Activated naive CD4-positive, alpha-beta T cell treated with anti-CD3 and anti-CD28 coated beads for 36 hours (primary cell): ENCODE data around the gene CGB1. TPM values are rescaled to one million over a fixed set of nuclear protein-coding genes. Genes with fewer than 3 reads are reported as not detected.
A peak's percentile ranks its signal among the peaks of the same experiment; 100 is the strongest.
"Not testable (repeated sequence)": the region's sequence is repeated elsewhere in the genome, so short reads cannot be mapped to it uniquely, and the experiment has no call there.

Experiments
- CTCF ChIA-PET: fragments of 350-600 bp; sonication (Branson Sonifier 250); formaldehyde crosslinking; loops from one replicate; lab custom pipeline; 2021; ENCODE audit warnings: antibody characterized with exemption; lab: Charles Lee
- DNase-seq: peaks from one replicate; pipeline ENCODE4 v3.0.0-alpha.2; 2020
- H3K27ac Mint-ChIP-seq: one replicate; pipeline ENCODE4 v1.8.0; 2021; ENCODE audit warnings: mild to moderate bottlenecking, mixed read lengths
- H3K27me3 Mint-ChIP-seq: one replicate; pipeline ENCODE4 v1.8.0; 2021; ENCODE audit warnings: low read depth, mixed read lengths
- H3K36me3 Mint-ChIP-seq: one replicate; pipeline ENCODE4 v1.8.0; 2021; ENCODE audit warnings: low read depth, mixed read lengths
- H3K4me1 Mint-ChIP-seq: one replicate; pipeline ENCODE4 v1.8.0; 2021; ENCODE audit warnings: low read depth, mixed read lengths
- H3K4me3 Mint-ChIP-seq: one replicate; pipeline ENCODE4 v1.8.0; 2021; ENCODE audit warnings: mild to moderate bottlenecking, moderate library complexity, mixed read lengths
- H3K9me3 Mint-ChIP-seq: one replicate; pipeline ENCODE4 v1.8.0; 2021; ENCODE audit warnings: mixed read lengths
- intact Hi-C: fragments of 100-400 bp; cut with micrococcal nuclease; formaldehyde crosslinking; loops from one replicate; pipeline ENCODE4 v1.15.1; 2023
- total RNA-seq, 2 experiments: library from RNA; stranded (reverse); gene quantifications; one replicate each; pipeline ENCODE4 v1.2.3, GENCODE V29; 2021

Gene CGB1
- total RNA-seq, 2 experiments from 2014 or later, result not detected

DNA sequence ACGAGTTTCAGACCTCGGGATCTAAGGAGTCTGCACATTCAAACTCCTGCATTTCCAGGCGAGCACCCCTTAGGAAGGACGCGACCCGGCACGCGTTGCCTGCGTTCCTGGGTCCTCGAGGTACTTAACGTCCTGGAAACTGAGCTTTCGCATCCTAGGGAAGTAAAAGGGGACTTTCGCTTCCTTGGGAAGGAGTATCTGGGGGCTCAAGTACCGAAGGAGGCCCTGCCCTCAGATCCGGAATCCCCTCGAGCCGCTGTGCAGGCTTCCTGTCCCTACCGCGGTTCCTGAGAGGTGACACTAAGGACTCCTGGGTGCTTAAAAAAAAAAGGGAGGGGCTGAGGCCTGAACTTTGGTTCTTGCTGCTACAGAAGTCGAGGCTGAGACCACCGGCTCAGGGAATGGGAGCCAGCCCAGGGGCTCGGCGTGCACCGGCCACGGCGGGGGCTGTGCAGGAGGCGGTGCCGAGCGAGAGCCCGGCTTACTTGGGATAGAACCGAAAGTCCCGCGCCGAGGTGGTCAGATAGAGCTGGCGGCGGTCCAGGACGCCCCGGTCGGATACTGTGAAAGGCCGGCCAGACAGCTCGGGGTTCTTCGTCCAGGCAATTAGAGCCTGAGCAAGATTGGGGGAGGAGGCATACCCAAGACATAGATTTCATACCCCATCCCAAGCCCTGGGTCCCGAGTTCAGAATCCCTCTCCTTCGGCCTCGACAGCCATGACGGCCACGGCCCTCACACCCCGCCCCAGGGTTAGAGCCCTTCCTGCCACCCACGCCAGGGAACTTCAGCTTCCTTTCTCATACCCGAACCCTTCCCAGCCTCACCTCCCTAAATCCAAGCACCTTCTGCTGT lies 18.1 kb downstream of the CGB1 start:
- CTCF ChIA-PET, result interaction anchor here (0.6 to 4.8 kb wide), 6 partner anchors 13 to 204 kb away, joined by 3 to 22 read pairs (median 3); partner anchors contain the start of genes CGB2, GYS1 and RUVBL2
- H3K27me3 Mint-ChIP-seq, H3K9me3 Mint-ChIP-seq, H3K27ac Mint-ChIP-seq, H3K36me3 Mint-ChIP-seq: not testable (repeated sequence)
- Mint-ChIP-seq H3K4me3 (peak overlapping the region; percentile 74), H3K4me1 (peaks cover 27% of the 10 kb centered on the region)
- intact Hi-C loops, result loop anchor here (2.0 kb wide), 1 partner anchor 26 kb away; the partner anchor contains the start of genes GYS1 and RUVBL2
- peak; percentile 29 for DNase-seq

DNA sequence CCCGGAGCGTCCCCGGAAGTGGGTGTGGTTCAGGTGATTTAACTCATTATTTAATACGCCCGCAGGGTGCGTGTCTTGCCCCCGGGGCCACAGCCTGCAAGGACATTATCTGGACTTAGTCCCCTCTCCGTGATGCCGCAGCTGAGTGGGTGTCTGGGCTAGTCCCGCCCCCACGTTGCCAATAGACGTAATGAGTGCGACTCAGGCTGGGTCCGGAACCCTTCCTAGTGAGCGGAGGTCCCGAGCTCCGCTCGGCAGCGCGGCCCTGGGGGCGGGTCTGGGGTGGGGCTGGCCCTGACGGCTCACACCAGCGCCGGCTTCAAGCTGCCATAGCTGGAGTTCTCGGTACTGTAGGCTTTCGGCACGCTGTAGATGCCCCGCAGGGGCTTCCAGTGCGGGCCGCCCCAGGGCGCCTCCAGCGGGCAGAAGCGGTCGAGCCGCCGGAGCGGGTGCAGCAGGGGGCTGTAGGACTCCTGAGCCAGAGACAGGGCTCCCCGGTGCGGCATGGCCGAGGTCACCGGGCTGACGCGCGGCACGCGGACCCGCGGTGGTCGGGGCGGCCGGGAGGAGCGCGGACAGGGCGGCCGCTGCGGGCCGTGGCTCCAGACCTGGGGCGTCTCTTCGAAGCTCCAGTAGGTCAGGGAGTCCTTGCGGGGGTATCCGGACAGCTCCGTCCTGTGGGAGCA lies 18.9 kb downstream of the CGB1 start:
- Mint-ChIP-seq H3K27me3 (peaks cover 8% of the 10 kb centered on the region), H3K4me3 (peak overlapping the region; percentile 74), H3K9me3 (no peaks in the 10 kb centered on the region), H3K27ac (no peak overlapping the region), H3K4me1 (peaks cover 27% of the 10 kb centered on the region), H3K36me3 (peaks cover 3% of the 10 kb centered on the region)
- peak; percentile 64 for DNase-seq
- CTCF ChIA-PET, result interaction anchor here (0.9 to 4.8 kb wide), 5 partner anchors 12 to 24 kb away, joined by 3 to 22 read pairs (median 4); partner anchors contain the start of genes CGB2, GYS1 and RUVBL2
- intact Hi-C loops, result loop anchor here (2.0 kb wide), 1 partner anchor 25 kb away; the partner anchor contains the start of genes GYS1 and RUVBL2

DNA sequence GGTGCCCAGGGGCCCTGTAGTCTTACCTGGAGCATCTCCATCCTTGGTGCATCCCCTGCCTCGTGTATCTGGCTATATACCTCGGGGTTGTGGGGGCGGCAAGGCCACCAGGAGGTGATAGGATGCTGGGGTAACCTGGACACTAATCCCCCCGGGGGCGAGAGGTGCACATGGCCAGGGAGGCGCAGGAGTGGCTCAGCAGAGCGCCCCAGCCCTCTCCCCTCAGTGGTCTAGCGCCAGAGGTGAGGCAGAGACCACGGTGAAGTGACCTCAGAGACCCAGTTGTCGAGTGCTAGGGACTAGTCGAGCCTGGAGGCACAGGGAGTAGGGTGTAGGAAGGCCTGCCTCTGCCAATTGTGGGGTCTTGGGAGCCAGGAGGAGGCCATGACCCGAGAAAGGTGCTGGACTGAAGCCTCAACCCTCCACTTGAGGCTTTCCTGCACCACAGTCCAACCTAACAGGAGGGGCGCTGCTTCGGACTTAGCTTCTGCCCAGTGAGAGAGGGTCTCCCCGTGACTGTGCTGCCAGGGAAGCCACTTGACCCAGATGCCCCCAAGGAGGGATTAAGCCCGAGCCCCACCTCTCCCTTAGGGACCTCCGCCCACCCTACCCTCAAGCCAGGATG lies 19.5 kb downstream of the CGB1 start, which contains the start of gene LHB:
Gene LHB (minus strand): TSS at position 51 of the 625 bp plus-strand sequence. CDS start 10 bp downstream, at position 41.
- H3K36me3 Mint-ChIP-seq, result peaks cover 6% of the 10 kb centered on the region
- intact Hi-C loops, result no loop called here
- peaks cover 27% of the 10 kb centered on the region for H3K4me1 Mint-ChIP-seq
- no peaks in the 10 kb centered on the region for H3K9me3 Mint-ChIP-seq
- peak within 1 kb of the TSS; percentile 74 for H3K4me3 Mint-ChIP-seq
- peaks cover 8% of the 10 kb centered on the region for H3K27me3 Mint-ChIP-seq
- CTCF ChIA-PET, result interaction anchor here (0.7 to 4.8 kb wide), 3 partner anchors 17 to 234 kb away, joined by 3 to 22 read pairs (median 4); partner anchors contain the start of genes GYS1 and RUVBL2
- DNase-seq, result no peak
- no peak within 1 kb of the TSS for H3K27ac Mint-ChIP-seq

DNA sequence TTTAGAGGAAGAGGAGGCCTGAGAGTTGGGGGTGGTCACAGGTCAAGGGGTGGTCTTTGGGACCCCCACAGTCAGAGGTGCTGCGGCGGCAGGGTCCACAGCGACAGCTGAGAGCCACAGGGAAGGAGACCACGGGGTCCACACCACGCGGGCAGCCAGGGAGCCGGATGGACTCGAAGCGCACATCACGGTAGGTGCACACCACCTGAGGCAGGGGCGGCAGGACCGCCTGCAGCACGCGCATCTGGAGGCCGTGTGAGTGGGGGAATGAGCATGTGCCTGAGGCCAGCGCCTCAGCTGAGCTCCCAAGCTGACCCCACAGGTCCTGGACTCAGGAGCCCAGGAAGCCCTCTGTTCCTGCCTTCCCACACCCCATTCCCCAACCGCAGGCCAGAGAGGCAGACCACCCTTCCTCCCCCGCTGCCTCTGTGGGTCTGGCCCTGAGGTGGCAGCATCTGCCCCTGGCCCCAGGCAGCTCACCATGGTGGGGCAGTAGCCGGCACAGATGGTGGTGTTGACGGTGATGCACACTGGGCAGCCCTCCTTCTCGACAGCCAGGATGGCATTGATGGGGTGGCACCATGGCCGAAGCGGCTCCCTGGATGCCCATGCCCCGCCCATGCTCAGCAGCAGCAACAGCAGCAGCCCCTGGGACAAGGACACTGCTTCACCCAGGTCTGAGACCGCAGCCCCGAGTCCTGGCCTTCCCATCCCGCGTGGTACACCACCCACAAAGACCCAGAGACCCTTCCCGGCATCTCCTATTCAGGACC lies 20.4 kb downstream of the CGB1 start:
- Mint-ChIP-seq H3K4me3 (no peak overlapping the region), H3K4me1 (peaks cover 27% of the 10 kb centered on the region), H3K9me3 (no peaks in the 10 kb centered on the region), H3K27ac (no peak overlapping the region), H3K36me3 (peaks cover 8% of the 10 kb centered on the region), H3K27me3 (peaks cover 8% of the 10 kb centered on the region)
- DNase-seq, result no peak
- intact Hi-C loops, result no loop called here
- CTCF ChIA-PET, result interaction anchor here (0.6 to 0.7 kb wide), 2 partner anchors 209 to 233 kb away, joined by 3 read pairs; no protein-coding TSS in a partner anchor

DNA sequence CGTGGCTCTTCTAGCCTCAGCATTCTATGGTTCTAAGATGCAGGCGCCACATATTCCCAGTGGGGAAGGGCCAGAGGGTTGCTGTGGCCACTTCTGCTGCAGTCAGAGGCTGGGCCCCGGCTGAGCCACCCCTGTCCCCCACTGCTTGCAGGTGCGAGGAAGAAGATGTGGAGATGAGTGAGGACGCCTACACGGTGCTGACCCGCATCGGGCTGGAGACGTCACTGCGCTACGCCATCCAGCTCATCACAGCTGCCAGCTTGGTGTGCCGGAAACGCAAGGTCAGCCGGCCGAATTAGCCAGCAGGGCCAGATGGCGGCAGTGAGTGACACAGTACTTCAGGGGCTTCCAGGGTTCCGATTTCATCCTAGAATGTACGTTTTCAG lies 21.8 kb downstream of the CGB1 start:
- no peaks in the 10 kb centered on the region for H3K9me3 Mint-ChIP-seq
- H3K36me3 Mint-ChIP-seq, result peaks cover 13% of the 10 kb centered on the region
- peaks cover 8% of the 10 kb centered on the region for H3K27me3 Mint-ChIP-seq
- no peak for DNase-seq
- peaks cover 19% of the 10 kb centered on the region for H3K4me1 Mint-ChIP-seq
- no peak overlapping the region for H3K4me3 Mint-ChIP-seq
- no peak overlapping the region for H3K27ac Mint-ChIP-seq
- CTCF ChIA-PET, result no interaction called here
- intact Hi-C loops, result no loop called here

DNA sequence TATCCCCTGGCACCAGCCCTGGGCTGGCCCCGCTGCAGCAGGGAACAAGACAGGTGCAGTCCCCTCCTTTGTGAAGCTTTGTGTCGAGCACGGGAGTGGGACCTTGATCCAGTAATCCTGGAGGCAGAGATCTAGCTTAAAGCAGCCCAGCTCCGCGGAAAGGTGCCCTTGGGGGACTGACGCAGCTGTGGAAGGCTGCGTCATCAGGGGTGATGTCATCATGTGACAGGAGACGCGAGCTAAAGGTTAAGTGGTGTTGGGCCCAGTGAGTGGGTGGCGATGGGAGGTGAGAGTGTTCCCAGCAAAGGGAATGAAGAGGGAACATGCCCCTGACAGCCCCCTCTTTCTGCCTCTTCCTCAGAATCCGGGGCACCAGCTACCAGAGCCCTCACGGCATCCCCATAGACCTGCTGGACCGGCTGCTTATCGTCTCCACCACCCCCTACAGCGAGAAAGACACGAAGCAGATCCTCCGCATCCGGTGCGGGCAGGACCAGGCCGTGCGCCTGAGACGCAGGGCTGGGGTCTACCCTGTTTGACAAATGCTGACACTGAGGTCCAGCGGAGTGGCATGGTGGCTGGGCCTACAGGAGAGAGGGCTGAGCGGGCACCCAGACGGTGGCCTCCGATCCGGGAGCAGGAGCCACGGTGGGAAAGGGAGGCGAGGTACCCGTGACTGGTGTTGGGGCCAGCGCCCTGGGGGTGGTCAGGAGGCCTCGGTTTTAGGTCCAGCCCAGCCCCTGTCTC lies 22.4 kb downstream of the CGB1 start:
- intact Hi-C loops, result no loop called here
- Mint-ChIP-seq H3K9me3 (no peaks in the 10 kb centered on the region), H3K4me3 (no peak overlapping the region), H3K27me3 (peaks cover 7% of the 10 kb centered on the region), H3K27ac (no peak overlapping the region), H3K36me3 (peaks cover 17% of the 10 kb centered on the region), H3K4me1 (peaks cover 17% of the 10 kb centered on the region)
- no peak for DNase-seq
- CTCF ChIA-PET, result interaction anchor here (0.7 to 2.2 kb wide), 3 partner anchors 11 to 16 kb away, joined by 3 to 12 read pairs (median 6); no protein-coding TSS in a partner anchor

DNA sequence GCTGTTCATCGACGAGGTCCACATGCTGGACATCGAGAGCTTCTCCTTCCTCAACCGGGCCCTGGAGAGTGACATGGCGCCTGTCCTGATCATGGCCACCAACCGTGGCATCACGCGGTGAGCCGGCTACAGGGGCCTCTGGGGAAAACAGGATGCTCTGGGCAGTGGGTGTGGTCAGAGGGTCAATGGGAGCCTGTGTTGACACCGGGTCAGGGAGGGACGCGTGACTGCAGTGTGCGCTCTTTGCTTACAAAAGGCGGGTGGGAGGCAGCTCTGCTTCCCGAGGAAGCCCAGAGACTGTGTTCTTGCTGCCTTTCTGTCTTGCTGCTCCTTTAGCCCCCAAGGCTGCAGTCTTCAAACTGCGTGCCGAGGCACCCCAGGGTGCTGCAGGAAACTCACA lies 25.5 kb downstream of the CGB1 start:
- CTCF ChIA-PET, result no interaction called here
- Mint-ChIP-seq H3K4me1 (no peaks in the 10 kb centered on the region), H3K4me3 (no peak overlapping the region), H3K9me3 (no peaks in the 10 kb centered on the region), H3K27ac (no peak overlapping the region), H3K36me3 (peaks cover 22% of the 10 kb centered on the region), H3K27me3 (no peaks in the 10 kb centered on the region)
- no peak for DNase-seq
- intact Hi-C loops, result no loop called here

DNA sequence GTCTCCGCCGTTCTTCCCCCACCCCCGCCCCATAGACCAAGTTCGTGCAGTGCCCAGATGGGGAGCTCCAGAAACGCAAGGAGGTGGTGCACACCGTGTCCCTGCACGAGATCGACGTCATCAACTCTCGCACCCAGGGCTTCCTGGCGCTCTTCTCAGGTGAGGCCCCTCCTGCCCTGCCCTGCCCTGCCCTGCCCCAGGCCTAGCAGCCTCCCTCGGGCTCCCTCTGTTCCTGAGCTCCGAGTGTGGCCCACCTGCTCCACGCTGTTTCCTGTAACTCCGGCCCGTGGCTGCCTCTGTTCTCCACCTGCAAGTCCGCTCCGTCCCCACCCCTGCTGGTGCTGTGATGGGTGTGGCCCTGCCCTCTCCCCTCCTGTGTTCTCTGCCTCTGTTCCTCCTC lies 26.2 kb downstream of the CGB1 start:
- Mint-ChIP-seq H3K4me1 (no peaks in the 10 kb centered on the region), H3K27me3 (no peaks in the 10 kb centered on the region), H3K36me3 (peaks cover 19% of the 10 kb centered on the region), H3K27ac (no peak overlapping the region), H3K9me3 (no peaks in the 10 kb centered on the region), H3K4me3 (no peak overlapping the region)
- DNase-seq, result no peak
- intact Hi-C loops, result no loop called here
- CTCF ChIA-PET, result no interaction called here

DNA sequence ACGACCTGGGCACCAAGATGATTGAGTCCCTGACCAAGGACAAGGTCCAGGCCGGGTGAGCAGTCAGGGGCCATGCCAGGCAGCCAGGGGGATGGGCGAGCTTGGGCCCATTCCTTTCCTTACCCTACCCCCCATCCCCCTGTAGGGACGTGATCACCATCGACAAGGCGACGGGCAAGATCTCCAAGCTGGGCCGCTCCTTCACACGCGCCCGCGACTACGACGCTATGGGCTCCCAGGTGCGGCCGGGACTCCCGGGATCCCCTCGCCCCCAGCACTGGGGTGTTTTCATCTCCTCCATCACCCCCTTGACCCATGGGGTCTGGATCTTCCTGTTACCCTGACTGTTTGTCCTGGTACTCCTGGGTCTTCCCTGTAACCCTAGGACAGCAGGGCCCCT lies 26.9 kb downstream of the CGB1 start:
- no peaks in the 10 kb centered on the region for H3K4me1 Mint-ChIP-seq
- no peak overlapping the region for H3K4me3 Mint-ChIP-seq
- no peak overlapping the region for H3K27ac Mint-ChIP-seq
- DNase-seq, result no peak
- CTCF ChIA-PET, result no interaction called here
- H3K27me3 Mint-ChIP-seq, result no peaks in the 10 kb centered on the region
- H3K9me3 Mint-ChIP-seq, result no peaks in the 10 kb centered on the region
- H3K36me3 Mint-ChIP-seq, result peaks cover 22% of the 10 kb centered on the region
- intact Hi-C loops, result no loop called here

DNA sequence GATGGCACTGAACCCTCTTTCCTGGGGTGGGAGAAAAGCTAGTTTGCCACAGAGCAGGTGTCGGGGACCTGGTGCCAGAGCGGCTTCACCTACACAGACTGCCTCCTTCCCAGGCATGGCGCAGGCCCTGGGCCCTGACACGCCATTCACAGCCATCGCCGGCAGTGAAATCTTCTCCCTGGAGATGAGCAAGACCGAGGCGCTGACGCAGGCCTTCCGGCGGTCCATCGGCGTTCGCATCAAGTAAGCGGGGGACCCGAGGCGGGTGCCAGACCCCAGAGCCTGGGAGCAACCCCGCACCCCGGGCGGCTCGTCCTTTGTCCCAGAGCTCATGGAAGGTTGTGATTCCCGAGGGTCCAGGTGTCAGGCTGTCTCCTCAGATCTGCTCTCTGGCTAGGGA lies 29.8 kb downstream of the CGB1 start:
- H3K27me3 Mint-ChIP-seq, result no peaks in the 10 kb centered on the region
- peaks cover 36% of the 10 kb centered on the region for H3K36me3 Mint-ChIP-seq
- no peak overlapping the region for H3K27ac Mint-ChIP-seq
- no peaks in the 10 kb centered on the region for H3K9me3 Mint-ChIP-seq
- DNase-seq, result no peak
- intact Hi-C loops, result no loop called here
- no peak overlapping the region for H3K4me3 Mint-ChIP-seq
- CTCF ChIA-PET, result no interaction called here
- no peaks in the 10 kb centered on the region for H3K4me1 Mint-ChIP-seq
